H9 (cell line): ENCODE measurements around the gene CELF3. TPM values are rescaled to one million over a fixed set of nuclear protein-coding genes. Genes with fewer than 3 reads are reported as not detected.

Experiments
- DNase-seq: peaks from one replicate; pipeline ENCODE4 v3.0.0-alpha.2; 2017
- H2AFZ ChIP-seq: one replicate; pipeline ENCODE4 v1.6.1; 2013; ENCODE audit warnings: mild to moderate bottlenecking, low read length, control low read depth, moderate library complexity
- H2AK5ac ChIP-seq: 2 replicates; pipeline ENCODE4 v1.6.1; 2013; ENCODE audit warnings: low read length, control low read depth, mixed read lengths; ENCODE audit not compliant: insufficient read length
- H2BK120ac ChIP-seq: one replicate; pipeline ENCODE4 v1.6.1; 2013; ENCODE audit warnings: low read depth, mild to moderate bottlenecking, low read length, control low read depth, inconsistent platforms; ENCODE audit not compliant: poor library complexity, severe bottlenecking
- H2BK12ac ChIP-seq: 2 replicates; pipeline ENCODE4 v1.6.1; 2013; ENCODE audit warnings: low read length, control low read depth, mixed read lengths, low read depth; ENCODE audit not compliant: insufficient read length
- H2BK15ac ChIP-seq: 2 replicates; pipeline ENCODE4 v1.6.1; 2013; ENCODE audit warnings: low read depth, low read length, control low read depth
- H2BK20ac ChIP-seq: one replicate; pipeline ENCODE4 v1.6.1; 2013; ENCODE audit warnings: low read depth, mild to moderate bottlenecking, low read length, control low read depth, inconsistent platforms; ENCODE audit not compliant: poor library complexity, severe bottlenecking
- H2BK5ac ChIP-seq: 2 replicates; pipeline ENCODE4 v1.6.1; 2013; ENCODE audit warnings: low read length, control low read depth, mixed read lengths; ENCODE audit not compliant: insufficient read length
- H3K14ac ChIP-seq: 2 replicates; pipeline ENCODE4 v1.6.1; 2013; ENCODE audit warnings: low read length, control low read depth; ENCODE audit not compliant: insufficient read depth
- H3K18ac ChIP-seq: 2 replicates; pipeline ENCODE4 v1.6.1; 2013; ENCODE audit warnings: low read depth, mild to moderate bottlenecking, mixed read lengths, low read length, control low read depth; ENCODE audit not compliant: insufficient read length
- H3K23ac ChIP-seq: 2 replicates; pipeline ENCODE4 v1.6.1; 2013; ENCODE audit warnings: low read length, control low read depth, mixed read lengths, low read depth; ENCODE audit not compliant: insufficient read length
- H3K23me2 ChIP-seq: 2 replicates; pipeline ENCODE4 v1.6.1; 2013; ENCODE audit warnings: low read depth, mild to moderate bottlenecking, mixed read lengths, low read length, control low read depth; ENCODE audit not compliant: insufficient read length, poor library complexity, severe bottlenecking
- H3K27ac ChIP-seq: 2 replicates; pipeline ENCODE4 v1.5.1; 2013; ENCODE audit warnings: low read length, control low read depth, mixed read lengths, low read depth; ENCODE audit not compliant: insufficient read length
- H3K27me3 ChIP-seq: 2 replicates; pipeline ENCODE4 v1.6.1; 2013; ENCODE audit warnings: low read length, control low read depth, inconsistent platforms; ENCODE audit not compliant: insufficient read depth
- H3K4ac ChIP-seq: 2 replicates; pipeline ENCODE4 v1.6.1; 2013; ENCODE audit warnings: low read depth, mild to moderate bottlenecking, control low read depth, inconsistent platforms, low read length, moderate library complexity
- H3K4me1 ChIP-seq: 2 replicates; pipeline ENCODE4 v1.6.1; 2013; ENCODE audit warnings: low read length, control low read depth, inconsistent platforms; ENCODE audit not compliant: insufficient read depth
- H3K4me2 ChIP-seq: 2 replicates; pipeline ENCODE4 v1.6.1; 2013; ENCODE audit warnings: low read length, control low read depth, mixed read lengths; ENCODE audit not compliant: insufficient read length, insufficient read depth
- H3K56ac ChIP-seq: 2 replicates; pipeline ENCODE4 v1.6.1; 2013; ENCODE audit warnings: low read depth, mild to moderate bottlenecking, mixed read lengths, low read length, control low read depth; ENCODE audit not compliant: insufficient read length
- H3K79me1 ChIP-seq: 2 replicates; pipeline ENCODE4 v1.6.1; 2013; ENCODE audit warnings: low read depth, mild to moderate bottlenecking, moderate library complexity, low read length, control low read depth, inconsistent platforms; ENCODE audit not compliant: insufficient read depth, poor library complexity, severe bottlenecking
- H3K79me2 ChIP-seq: 2 replicates; pipeline ENCODE4 v1.6.1; 2013; ENCODE audit warnings: low read length, control low read depth, inconsistent platforms; ENCODE audit not compliant: insufficient read depth
- H3K9ac ChIP-seq: 2 replicates; pipeline ENCODE4 v1.6.1; 2013; ENCODE audit warnings: low read length, control low read depth, mixed read lengths; ENCODE audit not compliant: insufficient read length; ENCODE audit errors: extremely low read depth
- H3K9me3 ChIP-seq: one replicate; pipeline ENCODE4 v1.6.1; 2013; ENCODE audit warnings: low read depth, low read length, inconsistent platforms; ENCODE audit not compliant: control insufficient read depth
- H3T11ph ChIP-seq: one replicate; pipeline ENCODE4 v1.6.1; 2013; ENCODE audit warnings: mild to moderate bottlenecking, low read length, control low read depth, inconsistent platforms
- H4K20me1 ChIP-seq: one replicate; pipeline ENCODE4 v1.6.1; 2013; ENCODE audit not compliant: control insufficient read depth, insufficient read length, insufficient read depth
- H4K5ac ChIP-seq: 2 replicates; pipeline ENCODE4 v1.6.1; 2013; ENCODE audit warnings: low read depth, mild to moderate bottlenecking, mixed read lengths, low read length, control low read depth; ENCODE audit not compliant: insufficient read length
- H4K8ac ChIP-seq: replicated peaks from 2 replicates; pipeline ENCODE4 v1.6.1; 2013; ENCODE audit warnings: low read length, control low read depth, mixed read lengths, low read depth; ENCODE audit not compliant: insufficient read length
- H4K91ac ChIP-seq: 2 replicates; pipeline ENCODE4 v1.6.1; 2013; ENCODE audit warnings: low read depth, mild to moderate bottlenecking, moderate library complexity, mixed read lengths, low read length, control low read depth; ENCODE audit not compliant: insufficient read length
- H3K27ac Mint-ChIP-seq, 3 experiments: 2 replicates in 2 of 3; 3 replicates in 1 of 3; pipeline ENCODE4 v1.8.0; 2020 to 2021; ENCODE audit warnings: mixed read lengths in 3 of 3, mild to moderate bottlenecking in 1 of 3, moderate library complexity in 1 of 3
- H3K27me3 Mint-ChIP-seq: 2 replicates; pipeline ENCODE4 v1.8.0; 2021; ENCODE audit warnings: low read depth, mild to moderate bottlenecking, moderate library complexity, mixed read lengths
- H3K36me3 Mint-ChIP-seq, 3 experiments: 2 replicates in 2 of 3; 3 replicates in 1 of 3; pipeline ENCODE4 v1.8.0; 2020 to 2021; ENCODE audit warnings: low read depth in 3 of 3, mixed read lengths in 3 of 3; ENCODE audit not compliant: insufficient read depth in 1 of 3
- H3K4me1 Mint-ChIP-seq, 2 experiments: 2 replicates each; pipeline ENCODE4 v1.8.0; 2020; ENCODE audit warnings: mixed read lengths in 2 of 2
- H3K4me3 Mint-ChIP-seq, 2 experiments: 2 replicates in 1 of 2; 3 replicates in 1 of 2; pipeline ENCODE4 v1.8.0; 2020 to 2021; ENCODE audit warnings: mild to moderate bottlenecking in 2 of 2, mixed read lengths in 2 of 2, moderate library complexity in 1 of 2
- H3K9me3 Mint-ChIP-seq, 2 experiments: 2 replicates in 1 of 2; 3 replicates in 1 of 2; pipeline ENCODE4 v1.8.0; 2020; ENCODE audit warnings: mild to moderate bottlenecking in 2 of 2, mixed read lengths in 2 of 2, moderate library complexity in 1 of 2
- WGBS: extraction: QIAGEN DNeasy Blood & Tissue Kit; methylation state at CpG from one replicate; pipeline ENCODE4 v1.1.7; 2013; ENCODE audit warnings: missing lambda C conversion rate, low lambda C conversion rate, mixed read lengths; ENCODE audit not compliant: insufficient read length; ENCODE audit errors: extremely low coverage; 5-methylcytosine and 5-hydroxymethylcytosine counted together
- total RNA-seq: library from RNA; stranded (reverse); gene quantifications from 2 replicates; pipeline ENCODE4 v1.2.1, GENCODE V29; 2021
- TF ChIP-seq, protein P1 (sequence below): fragments of 200-600 bp; sonication (generic); conservative IDR thresholded peaks from 3 replicates; pipeline ENCODE4 v1.8.0; 2021; ENCODE audit warnings: antibody characterized with exemption, mild to moderate bottlenecking

The CELF3 gene
- total RNA-seq, 1 experiment from 2014 or later: 0.90 TPM

DNA sequence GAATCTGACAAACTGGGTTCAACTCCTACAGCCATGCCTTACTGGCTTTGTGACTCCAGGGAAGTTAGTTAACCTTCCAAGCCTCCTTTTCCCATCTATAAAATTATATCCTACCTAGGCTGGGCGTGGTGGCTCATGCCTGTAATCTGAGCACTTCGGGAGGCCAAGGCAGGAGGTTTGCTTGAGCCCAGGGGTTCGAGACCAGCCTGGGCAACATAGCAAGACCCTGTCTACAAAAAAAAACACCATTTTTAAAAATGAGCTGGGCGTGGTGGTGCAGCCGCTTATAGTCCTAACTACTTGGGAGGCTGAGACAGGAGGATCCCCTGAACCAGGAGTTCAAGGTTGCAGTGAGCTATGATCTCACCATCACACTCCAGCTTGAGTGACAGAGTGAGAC, 15.1 kb downstream of the CELF3 start:
- no peak overlapping the region for H3K56ac ChIP-seq
- H3K79me1 ChIP-seq: no peaks in the 10 kb centered on the region
- H3K23ac ChIP-seq: no peak overlapping the region
- H3K14ac ChIP-seq: no peak overlapping the region
- no CpG with 5 or more reads among the region's 5 CpGs for WGBS
- H4K8ac ChIP-seq: no peak overlapping the region
- H2BK15ac ChIP-seq: no peak overlapping the region
- no peak overlapping the region for H3K4ac ChIP-seq
- Mint-ChIP-seq H3K9me3 (no peaks in the 10 kb centered on the region), H3K27me3 (no peaks in the 10 kb centered on the region), H3K4me1 (peaks cover 4 to 10% of the 10 kb centered on the region in 2 experiments; a peak in 3 of 4 replicates), H3K36me3 (peaks cover 2 to 33% (median 29%) of the 10 kb centered on the region in 3 experiments; a peak in 6 of 7 replicates), H3K4me3 (no peak overlapping the region), H3K27ac (no peak overlapping the region)
- H3K18ac ChIP-seq: no peak overlapping the region
- H3K79me2 ChIP-seq: no peaks in the 10 kb centered on the region
- no peaks in the 10 kb centered on the region for H3K9me3 ChIP-seq
- no peak overlapping the region for H3K27ac ChIP-seq
- no peaks in the 10 kb centered on the region for H3K4me1 ChIP-seq
- DNase-seq: no peak
- no peak overlapping the region for H3K9ac ChIP-seq
- no peak overlapping the region for H4K5ac ChIP-seq
- no peaks in the 10 kb centered on the region for H4K20me1 ChIP-seq
- H2AFZ ChIP-seq: no peak overlapping the region
- no peak overlapping the region for H2BK120ac ChIP-seq
- no peak overlapping the region for H2BK5ac ChIP-seq
- TF ChIP-seq, protein P1, sequence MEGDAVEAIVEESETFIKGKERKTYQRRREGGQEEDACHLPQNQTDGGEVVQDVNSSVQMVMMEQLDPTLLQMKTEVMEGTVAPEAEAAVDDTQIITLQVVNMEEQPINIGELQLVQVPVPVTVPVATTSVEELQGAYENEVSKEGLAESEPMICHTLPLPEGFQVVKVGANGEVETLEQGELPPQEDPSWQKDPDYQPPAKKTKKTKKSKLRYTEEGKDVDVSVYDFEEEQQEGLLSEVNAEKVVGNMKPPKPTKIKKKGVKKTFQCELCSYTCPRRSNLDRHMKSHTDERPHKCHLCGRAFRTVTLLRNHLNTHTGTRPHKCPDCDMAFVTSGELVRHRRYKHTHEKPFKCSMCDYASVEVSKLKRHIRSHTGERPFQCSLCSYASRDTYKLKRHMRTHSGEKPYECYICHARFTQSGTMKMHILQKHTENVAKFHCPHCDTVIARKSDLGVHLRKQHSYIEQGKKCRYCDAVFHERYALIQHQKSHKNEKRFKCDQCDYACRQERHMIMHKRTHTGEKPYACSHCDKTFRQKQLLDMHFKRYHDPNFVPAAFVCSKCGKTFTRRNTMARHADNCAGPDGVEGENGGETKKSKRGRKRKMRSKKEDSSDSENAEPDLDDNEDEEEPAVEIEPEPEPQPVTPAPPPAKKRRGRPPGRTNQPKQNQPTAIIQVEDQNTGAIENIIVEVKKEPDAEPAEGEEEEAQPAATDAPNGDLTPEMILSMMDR: no peak
- no peaks in the 10 kb centered on the region for H3K23me2 ChIP-seq
- no peak overlapping the region for H2BK12ac ChIP-seq
- no peaks in the 10 kb centered on the region for H3K27me3 ChIP-seq
- no peak overlapping the region for H2AK5ac ChIP-seq
- no peak overlapping the region for H4K91ac ChIP-seq
- no peak overlapping the region for H2BK20ac ChIP-seq
- no peak overlapping the region for H3K4me2 ChIP-seq
- no peak overlapping the region for H3T11ph ChIP-seq
